DMS 273 (cell line): ENCODE data around the gene VIPR2.

Experiments
- DNase-seq: peaks from one replicate; lab custom pipeline; 2025; ENCODE audit not compliant: unreplicated experiment; lab: John Stamatoyannopoulos, UW

VIPR2 gene

DNA sequence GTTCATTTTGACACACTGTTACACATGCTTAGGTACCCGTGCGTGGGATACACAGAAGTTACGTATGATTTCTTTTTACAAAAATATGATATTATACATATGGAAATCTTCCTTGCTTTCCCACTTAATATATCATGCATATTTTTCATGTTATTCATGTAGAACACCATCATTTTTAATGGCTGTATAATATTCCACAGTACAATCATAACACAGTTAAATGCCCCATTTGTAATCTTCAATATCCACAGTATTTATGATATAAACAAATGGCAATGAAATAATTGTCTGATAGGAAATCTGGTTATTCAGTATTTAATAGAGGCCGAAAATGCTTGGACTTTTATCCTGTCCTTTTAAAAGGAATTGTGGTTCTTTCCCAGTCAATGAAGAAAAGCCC is 23.2 kb downstream of the VIPR2 start:
- DNase-seq = no peak

DNA sequence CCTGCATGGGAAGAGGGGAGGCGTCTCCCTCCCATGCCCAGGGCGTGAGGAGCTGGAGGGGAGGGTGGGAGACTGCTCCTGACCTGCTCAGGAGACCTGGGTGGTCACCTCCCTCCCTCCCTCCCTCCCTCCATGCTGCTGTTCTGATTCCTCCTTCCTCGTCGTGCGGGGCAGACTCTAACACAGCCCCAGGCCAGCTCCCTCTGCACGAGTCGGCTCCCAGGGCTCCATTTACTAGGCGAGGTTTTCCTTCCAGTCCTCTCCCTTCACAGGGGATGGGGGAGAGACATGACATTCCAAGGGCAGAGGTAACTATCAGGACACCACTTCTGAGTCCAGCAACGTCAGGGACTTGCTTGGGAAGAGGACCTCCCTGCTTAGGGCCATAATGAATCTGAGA is 23.6 kb downstream of the VIPR2 start:
- no peak for DNase-seq

DNA sequence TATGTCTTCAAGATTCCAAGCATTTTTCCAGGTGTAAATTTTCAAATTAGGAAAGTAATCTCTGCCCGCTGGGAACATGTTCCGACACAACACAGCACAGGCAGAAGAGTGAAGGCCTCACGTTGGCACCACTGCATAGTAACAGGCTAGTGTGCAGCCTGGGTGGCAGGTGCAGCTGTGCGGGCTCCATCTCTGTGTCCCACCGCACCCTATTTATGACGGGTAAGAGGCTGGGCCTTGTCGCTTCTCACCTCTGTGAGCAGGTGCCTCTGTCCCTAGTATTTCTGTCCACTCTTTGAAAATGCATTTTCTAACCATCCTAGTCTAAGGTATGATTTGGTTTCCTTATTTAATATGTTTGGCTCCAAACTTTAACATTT is 24.1 kb downstream of the VIPR2 start:
- DNase-seq = no peak

DNA sequence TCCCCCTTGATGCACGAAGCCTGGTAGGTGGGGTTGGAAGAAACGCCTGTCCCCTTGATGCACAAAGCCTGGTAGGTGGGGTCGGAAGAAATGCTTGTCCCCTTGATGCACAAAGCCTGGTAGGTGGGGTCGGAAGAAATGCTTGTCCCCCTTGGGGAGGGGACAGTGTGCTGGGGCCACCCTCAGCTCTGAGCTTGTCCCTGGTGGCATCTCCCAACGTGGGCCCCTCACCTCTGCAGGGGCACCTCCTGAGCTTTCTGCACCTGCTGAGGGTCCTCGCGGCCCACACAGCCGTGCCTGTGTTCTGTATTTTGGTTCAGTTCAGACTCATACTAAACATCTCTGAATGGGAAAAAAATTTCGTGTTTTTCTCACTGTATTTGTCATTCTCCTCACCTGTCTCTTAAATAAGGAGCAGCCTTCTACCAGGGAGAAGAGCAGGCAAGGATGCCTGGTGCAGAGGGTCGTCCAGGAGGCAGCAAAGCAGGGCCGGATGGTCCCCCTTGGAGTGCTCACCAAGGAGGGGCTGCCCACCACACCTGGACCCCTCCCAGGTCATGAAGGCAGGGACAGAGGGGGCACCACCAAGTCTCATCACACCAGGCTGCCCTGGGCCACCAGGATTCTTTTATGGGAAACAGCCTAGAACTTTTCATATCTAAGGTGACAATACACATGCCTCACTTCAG is 24.7 kb downstream of the VIPR2 start:
- DNase-seq = no peak

DNA sequence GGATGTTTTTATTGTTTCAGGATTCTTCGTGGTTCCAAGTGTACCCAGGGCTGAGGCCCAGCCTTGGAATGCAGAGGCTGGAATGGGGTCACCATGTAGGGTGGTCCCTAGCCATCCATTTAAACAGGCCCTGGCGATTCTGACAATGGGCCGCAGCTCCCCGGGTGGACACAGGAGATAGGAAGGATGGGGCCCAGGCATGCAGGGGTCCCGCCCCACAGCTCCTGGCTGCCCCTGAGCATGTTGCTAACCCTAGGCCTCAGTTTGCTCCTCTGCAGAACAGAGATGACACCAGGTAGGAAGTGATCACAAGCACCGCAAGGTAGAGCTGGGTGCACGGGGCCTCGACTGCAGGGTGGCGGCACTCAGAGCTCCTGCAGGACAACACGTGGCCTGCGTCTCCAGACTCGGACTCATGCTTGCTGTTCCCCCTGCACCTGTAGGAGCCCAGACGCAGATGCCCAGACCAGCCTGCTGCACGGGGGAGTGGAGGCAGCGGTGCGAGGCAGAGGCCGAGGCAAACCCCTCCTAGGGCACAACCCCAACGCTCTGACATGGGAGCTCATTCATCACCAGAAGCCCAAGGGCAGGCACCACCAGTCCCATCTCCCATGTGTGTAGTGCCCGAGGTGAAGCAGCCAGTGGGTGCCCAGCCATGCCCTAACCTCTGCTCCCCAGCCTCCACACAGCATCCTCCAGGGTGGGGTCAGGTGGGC is 25.5 kb downstream of the VIPR2 start:
- no peak for DNase-seq

DNA sequence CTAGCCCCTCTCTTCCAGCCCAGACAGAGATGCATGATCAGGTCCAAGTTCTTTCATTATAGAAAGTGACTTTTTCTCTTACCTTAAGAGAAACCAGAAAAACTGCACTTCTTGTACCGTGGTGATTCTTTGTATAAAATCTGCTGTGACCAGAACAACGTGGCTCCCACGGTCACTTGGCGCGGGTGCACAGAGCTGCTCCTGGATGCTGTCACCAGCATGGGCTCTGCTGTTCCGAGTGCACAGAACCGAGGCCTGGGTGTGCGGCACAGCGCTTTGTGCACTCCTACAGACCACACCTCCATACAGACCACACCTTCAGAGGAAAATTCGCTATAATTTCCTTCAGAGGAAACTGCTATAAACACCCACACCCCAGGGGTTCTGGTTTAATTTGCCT is 26.0 kb downstream of the VIPR2 start:
- DNase-seq = no peak

DNA sequence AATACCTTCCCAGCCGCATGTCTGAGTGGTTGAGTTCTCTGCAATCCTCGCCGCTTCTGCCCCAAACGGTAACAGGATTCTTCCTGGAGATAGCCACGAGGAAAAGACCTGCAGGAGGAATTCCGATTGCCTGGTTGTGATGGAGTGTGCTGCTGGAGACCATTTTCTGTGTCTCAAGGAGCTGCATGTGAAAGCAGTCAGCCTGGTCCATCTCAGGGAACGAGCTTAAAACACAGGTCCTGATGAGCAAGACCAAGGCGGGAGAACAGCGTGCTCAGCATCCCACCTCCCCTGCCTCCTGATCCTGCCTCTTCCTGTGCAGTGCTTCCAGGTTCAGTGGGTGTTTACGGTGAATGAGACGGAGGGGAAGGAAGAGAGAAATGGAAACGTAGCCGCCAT is 26.5 kb downstream of the VIPR2 start:
- DNase-seq = no peak

DNA sequence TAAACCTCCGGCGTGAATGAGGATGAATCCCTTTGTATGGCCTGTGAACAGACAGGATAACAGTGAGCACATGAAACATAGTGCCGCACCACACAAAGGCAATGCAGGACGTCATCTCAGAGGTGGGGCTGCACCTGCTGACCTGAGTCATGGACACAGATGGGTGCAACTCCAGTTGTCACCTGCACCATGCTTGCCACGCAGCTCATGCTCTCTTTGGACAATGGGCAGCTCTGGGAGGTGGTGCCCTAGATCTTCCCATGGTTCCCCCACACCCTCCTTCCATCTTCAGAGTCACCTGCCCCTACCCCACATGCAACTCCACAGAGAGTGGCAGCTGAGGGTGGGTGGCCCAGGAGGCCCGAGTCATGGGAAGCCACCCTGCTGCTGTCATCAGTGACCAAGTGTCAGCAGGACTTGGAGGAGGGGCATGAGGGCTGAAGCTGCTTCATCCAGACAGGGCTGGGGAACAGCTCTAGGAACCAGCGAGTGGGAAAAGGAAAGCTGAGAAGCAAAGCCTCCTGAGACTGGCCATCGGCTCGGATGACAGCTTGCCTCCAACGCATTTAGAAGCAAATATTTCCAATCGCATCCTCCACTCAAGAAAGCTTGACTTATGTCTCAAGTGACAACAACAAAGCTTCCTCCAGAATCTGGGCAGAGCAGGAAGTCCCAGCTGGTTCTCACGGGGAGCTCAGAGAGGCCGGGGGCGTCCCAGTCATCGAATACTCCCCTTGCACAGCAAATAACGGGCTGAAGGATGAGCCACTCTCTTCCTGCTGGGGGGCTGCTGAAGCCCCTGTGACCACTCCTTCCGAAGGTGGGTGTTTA is 27.1 kb downstream of the VIPR2 start:
- DNase-seq = no peak

DNA sequence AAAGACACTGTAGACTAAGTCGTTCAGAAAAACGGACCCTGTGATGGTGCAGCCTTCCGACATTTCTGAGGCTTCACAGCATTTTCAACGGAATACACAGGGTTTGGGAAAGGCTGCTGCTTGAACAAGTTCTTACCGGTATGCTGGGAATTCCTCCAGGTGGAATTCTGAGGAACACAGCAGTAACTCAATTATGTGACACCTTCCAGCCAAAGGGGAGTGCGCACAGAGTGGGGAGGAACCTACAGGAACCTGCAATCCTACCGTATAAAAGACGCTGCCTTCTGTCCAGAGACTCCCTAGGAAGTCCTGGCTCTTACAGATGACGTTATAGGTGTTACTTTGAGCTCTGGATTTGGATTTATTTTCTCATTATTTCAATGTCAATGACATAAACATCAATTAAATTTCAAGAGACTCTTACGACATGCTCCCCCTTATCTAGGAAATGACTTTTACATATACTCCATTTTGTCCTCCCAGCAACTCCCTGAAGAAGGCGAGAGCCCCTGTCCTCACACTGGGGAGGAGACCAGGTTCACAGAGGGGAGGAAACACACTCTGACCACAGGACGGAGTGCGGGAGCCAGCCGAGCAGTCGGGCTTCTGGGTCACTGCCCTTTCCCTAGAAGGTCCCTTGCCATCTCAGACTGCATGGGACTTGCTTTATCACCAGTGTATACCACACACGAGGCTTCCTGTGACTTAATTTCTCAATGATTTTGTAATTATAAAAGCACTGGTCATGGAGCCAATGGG is 27.9 kb downstream of the VIPR2 start:
- DNase-seq = no peak

DNA sequence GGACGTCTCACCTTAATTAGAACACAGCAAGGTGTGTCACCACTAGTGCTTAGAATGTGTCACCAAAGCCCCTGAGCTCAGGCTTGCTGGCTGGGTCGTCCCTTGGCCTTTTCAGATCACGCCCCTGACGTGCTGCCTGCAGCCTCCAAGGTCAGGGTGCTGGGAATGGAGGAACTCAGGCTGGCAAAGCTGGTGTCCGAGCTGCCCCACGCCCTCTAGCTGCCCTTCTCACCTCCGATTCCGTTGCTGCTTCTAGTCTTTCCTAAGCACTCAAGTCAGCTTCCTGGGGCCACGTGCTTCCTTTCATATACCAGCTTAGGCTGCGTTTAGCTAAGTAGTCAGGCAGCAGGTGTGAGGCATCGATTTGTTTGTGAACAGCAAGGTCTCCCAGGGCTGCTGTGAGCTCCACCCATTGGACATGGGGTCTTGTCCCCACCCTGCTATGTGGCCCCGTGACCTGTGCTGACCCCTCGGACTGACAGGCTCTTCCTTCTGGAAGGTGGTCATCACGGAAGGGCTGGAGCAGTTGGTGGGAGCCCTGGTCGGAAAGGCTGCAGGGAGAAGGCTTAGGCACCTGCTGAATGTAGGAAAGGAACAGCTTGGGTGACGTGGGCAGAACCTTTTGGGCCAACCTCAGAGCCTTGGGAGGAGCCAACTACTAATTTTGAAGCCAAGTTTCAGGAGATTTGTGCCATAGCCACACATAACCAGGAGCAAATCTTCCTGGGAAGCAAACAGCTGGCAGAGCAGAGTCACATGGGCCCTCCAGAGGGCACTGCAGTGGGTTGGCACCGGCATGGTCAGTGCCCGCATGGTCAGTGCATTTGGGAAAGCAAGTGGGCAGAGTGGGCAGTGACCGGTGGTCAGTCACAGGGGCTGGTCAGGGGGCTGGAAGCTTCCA is 28.8 kb downstream of the VIPR2 start:
- peak; percentile 43 for DNase-seq

DNA sequence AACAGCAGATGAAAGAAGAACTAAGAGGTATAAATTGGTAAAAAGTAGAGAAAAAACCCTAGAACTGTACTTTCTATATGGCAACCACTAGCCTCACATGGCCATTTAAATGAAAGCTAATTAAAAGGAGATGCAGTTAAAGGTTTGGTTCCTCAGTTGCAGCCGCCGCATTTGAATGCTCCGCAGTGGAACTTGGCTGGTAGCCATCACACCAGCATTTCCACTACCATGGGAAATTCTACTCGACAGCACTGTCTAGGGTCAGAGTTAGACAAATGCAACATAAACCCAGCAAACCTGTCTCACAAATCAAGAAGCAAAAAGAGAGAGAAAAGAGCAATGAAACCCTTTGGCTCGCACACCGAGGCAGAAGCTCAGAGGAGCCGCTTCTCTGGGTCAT is 29.7 kb downstream of the VIPR2 start:
- DNase-seq = peak; percentile 56

DNA sequence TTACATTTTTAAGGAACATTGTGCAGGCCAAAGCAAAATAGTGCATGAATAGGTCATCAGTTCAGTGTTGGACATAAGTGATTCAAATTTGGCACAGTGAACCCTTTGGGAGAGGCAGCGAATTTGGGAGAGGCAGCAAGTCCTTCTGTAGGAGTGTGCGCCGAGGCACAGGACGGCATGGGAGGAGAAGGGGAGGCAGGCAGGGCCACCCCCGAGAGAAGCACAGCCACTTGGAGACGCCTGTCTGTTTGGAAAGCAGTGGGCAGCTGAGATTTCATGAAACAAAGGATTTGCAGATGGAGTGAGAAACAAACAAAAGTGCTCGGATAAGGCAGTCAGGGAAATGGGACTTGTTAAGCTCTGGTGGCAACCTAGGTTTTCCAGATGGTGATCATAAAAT is 30.6 kb downstream of the VIPR2 start:
- no peak for DNase-seq

DNA sequence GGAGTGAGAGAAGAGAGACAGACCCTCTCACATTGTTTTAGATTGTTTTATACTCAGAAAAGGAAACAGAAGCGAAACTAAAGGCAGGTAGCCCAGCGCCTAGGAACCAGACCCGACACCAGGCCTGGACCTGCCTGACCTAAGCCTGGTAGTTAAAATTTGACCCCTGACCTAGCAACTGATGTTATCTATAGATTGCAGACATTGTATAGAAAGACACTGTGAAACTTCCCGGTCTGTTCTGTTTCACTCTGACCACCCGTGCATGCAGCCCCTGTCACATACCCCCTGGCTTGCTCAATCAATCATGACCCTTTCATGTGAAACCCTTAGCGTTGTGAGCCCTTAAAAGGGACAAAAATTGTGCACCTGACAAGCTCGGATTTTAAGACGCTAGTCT is 31.6 kb downstream of the VIPR2 start:
- DNase-seq = no peak

DNA sequence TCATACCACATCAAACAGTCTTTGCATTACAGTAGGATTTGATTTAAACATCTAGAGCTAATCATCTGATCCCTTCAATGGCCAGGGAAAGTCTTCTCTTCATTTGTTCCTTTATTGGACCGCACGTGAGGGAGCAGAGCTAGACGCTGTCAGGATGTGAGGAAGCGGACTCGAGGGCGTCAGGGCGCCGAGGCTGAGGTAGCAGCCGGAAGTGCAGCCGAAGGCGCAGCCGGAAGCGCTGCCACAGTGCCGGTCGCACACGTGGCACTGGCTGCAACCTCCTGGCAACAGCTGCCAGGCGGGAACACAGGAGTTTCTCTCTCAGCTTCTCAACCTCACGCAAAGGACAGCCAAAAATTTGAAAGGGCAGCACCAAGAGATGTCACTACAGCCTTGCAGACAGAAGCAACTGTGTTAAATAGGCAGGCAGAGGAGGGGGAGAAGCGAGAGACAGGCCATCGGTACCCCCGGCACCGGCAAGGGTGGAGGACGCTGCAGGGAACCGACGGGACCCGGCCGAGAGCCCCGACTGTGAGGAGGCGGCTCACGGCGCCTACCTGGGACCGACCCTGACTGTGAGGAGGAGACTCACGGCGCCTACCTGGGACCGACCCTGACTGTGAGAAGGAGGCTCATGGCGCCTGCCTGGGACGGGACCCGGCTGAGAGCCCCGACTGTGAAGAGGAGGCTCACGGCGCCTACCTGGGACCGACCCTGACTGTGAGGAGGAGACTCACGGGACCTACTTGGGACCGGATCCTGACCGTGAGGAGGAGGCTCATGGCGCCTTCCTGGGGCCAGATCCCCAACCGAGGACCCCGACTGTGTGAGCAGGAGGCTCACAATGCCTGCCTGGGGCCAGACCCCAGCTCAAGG is 32.3 kb downstream of the VIPR2 start:
- no peak for DNase-seq

DNA sequence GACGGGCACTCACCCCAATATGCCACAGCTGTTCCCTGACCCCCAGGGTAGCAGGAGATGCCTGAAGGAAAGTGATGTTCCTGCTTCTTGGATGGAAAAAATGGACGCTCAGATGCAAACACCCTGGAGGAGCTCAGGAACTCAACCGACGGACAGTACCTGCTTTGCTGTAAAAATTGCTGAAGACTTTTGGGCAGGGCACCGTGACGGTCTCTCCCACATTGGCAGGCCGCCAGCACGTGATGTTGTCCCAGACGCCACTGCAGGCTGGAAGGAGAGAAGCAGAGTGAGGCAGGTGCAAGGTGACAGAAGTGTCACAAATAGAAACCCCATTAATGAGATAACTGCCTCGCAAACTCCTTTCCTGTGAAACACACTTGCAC is 35.0 kb downstream of the VIPR2 start:
- DNase-seq = peak; percentile 43

DNA sequence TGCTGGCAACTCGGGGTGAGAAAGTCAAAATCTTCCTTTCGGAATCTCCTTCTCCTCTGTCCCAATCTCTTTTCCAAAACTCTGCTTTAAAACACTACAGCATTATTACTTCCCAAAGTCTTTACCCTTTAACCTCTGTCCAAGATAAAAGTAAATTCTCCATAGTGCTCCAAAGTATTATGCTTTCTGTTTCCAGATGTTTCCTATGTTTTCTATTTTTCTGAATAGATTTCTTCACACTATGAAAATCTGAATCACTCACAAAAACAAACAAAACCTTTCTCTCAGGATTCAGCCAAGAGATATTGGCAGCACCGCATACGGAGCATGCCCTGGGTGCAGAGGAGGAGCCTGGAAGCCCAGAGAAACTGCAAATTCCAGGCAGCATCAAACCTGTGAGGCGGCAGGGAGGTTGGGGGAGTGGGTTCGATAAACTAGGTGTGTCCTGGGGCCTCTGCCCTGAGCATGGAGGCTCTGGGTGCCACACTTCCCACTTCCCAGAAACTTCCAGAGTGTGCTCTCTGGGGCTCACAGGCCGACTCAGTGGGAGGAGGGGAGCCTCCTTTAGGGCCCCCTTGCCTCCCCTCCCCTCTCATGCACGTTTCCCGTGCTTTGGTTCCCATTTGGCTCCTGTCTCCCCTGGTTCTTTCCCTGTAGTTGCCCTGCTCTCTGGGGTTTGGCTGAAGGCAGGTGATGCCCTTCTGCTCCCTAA is 35.6 kb downstream of the VIPR2 start:
- DNase-seq = no peak

DNA sequence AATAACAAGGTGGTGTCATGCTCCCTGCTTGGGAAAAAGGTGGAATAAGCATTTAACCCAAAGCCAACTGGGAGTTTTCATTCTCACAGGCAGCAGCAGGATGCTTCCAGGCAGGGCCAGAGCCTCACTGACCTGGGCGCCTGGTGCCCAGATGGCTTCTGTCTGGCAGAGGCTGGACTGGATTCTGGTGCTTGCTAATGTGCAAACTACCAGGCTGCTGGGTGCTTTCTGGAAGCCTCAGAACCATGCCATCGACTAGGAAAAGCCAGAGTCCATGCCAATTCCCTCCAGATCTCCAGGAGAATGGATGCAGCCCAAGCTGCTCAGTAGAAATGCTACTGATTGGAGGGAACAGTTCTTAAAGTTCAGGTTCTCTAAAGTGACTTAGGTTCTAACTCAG is 36.2 kb downstream of the VIPR2 start:
- peak; percentile 50 for DNase-seq

DNA sequence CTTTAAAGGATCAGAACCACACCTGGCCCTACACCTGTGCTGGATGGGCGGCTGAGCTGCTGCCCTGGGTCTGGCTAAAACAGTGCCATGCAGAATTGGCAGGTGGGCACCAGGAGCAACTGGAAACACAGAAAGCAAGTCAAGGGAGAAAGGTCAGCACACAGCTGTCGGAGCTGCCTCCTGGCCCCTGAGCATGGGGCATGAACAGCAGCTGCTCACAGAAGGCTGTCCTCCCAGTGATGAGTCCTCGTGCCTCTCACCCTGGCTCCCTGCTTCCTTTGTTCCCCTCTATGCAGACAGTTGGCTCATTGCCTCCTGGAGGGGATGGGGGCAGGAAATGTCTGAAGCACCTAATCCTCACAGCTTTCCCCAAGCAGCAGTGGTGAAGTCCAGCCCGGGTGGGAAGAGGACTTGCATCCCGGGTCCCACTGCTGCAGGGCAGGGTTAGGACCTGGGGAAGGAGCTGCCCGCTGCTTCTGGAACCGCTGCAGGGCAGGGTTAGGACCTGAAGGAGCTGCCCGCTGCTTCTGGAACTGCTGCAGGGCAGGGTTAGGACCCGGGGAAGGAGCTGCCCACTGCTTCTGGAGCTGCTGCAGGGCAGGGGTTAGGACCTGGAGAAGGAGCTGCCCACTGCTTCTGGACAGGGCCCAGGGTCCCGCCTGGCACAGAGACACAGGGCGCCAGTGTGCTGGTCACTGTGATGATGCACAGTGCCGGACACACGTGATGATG is 37.3 kb downstream of the VIPR2 start:
- peak; percentile 44 for DNase-seq
